Esophagus muscularis mucosa (tissue), 3 donors: ENCODE data around the gene LOXL1.

Experiments
- CTCF ChIP-seq, 3 experiments: fragments of 200-600 bp in 2 of 3; fragments of 450-650 bp in 1 of 3; sonication (generic) in 2 of 3; IDR thresholded peaks; one replicate each; pipeline ENCODE4 v1.5.1; 2017 to 2019; ENCODE audit warnings: antibody characterized with exemption in 3 of 3, mild to moderate bottlenecking in 2 of 3, moderate library complexity in 1 of 3
- POLR2AphosphoS5 ChIP-seq, 2 donors: sonication (generic); formaldehyde crosslinking; IDR thresholded peaks; one replicate each; pipeline ENCODE4 v1.6.1; 2017; ENCODE audit warnings: antibody characterized with exemption in 2 of 2

- TF ChIP-seq POLR2AphosphoS5 (IDR thresholded peaks at IDR 0.05) (no peak), CTCF (IDR thresholded peaks at IDR 0.05) (no peak)
Observed at GRCh38 chr15:73988445-73988969, 62.2 kb downstream of the LOXL1 start.
